Nephron progenitor cell (in vitro differentiated cells): ENCODE measurements around the gene TRABD2B.

Experiments
- DNase-seq: peaks from one replicate; pipeline ENCODE4 v3.0.0; 2021
- H3K27ac Mint-ChIP-seq: 2 replicates; pipeline ENCODE4 v1.8.0; 2021; ENCODE audit warnings: mild to moderate bottlenecking, moderate library complexity, mixed read lengths
- H3K27me3 Mint-ChIP-seq: 2 replicates; pipeline ENCODE4 v1.8.0; 2021; ENCODE audit warnings: mild to moderate bottlenecking, low read depth, mixed read lengths; ENCODE audit not compliant: poor library complexity
- H3K36me3 Mint-ChIP-seq: 2 replicates; pipeline ENCODE4 v1.8.0; 2021; ENCODE audit warnings: low read depth, mixed read lengths
- H3K4me1 Mint-ChIP-seq: 2 replicates; pipeline ENCODE4 v1.8.0; 2021; ENCODE audit warnings: mixed read lengths
- H3K4me3 Mint-ChIP-seq: 2 replicates; pipeline ENCODE4 v1.8.0; 2021; ENCODE audit warnings: mild to moderate bottlenecking, moderate library complexity, mixed read lengths
- H3K9me3 Mint-ChIP-seq: 2 replicates; pipeline ENCODE4 v1.8.0; 2021; ENCODE audit warnings: mild to moderate bottlenecking, moderate library complexity, mixed read lengths
- CTCF ChIP-seq: fragments of 200-600 bp; sonication (generic); IDR thresholded peaks from 2 replicates; pipeline ENCODE4 v1.5.0; 2021; ENCODE audit warnings: antibody characterized with exemption

TRABD2B gene

GRCh38 chr1:48005253-48006117 is 8.3 kb upstream of the TRABD2B start:
- Mint-ChIP-seq H3K4me3 (no peak overlapping the region), H3K4me1 (peaks cover 26% of the 10 kb centered on the region), H3K27me3 (peaks cover 11% of the 10 kb centered on the region), H3K9me3 (no peaks in the 10 kb centered on the region), H3K36me3 (no peaks in the 10 kb centered on the region), H3K27ac (no peak overlapping the region)
- no peak for TF ChIP-seq CTCF
- no peak for DNase-seq

- H3K4me3 Mint-ChIP-seq: no peak overlapping the region
- peak overlapping the region; percentile 70 for H3K27ac Mint-ChIP-seq
- H3K36me3 Mint-ChIP-seq: no peaks in the 10 kb centered on the region
- H3K9me3 Mint-ChIP-seq: no peaks in the 10 kb centered on the region
- H3K4me1 Mint-ChIP-seq: peaks cover 36% of the 10 kb centered on the region
- no peak for TF ChIP-seq CTCF
- H3K27me3 Mint-ChIP-seq: peaks cover 22% of the 10 kb centered on the region
- DNase-seq: peak; percentile 50
These were observed 6.8 kb upstream of the TRABD2B start for GRCh38 chr1:48003741-48004531.

- DNase-seq: no peak
- H3K27me3 Mint-ChIP-seq: peaks cover 34% of the 10 kb centered on the region
- H3K4me1 Mint-ChIP-seq: peaks cover 49% of the 10 kb centered on the region
- no peak overlapping the region for H3K27ac Mint-ChIP-seq
- H3K36me3 Mint-ChIP-seq: no peaks in the 10 kb centered on the region
- H3K9me3 Mint-ChIP-seq: no peaks in the 10 kb centered on the region
- H3K4me3 Mint-ChIP-seq: peak overlapping the region; percentile 1
- no peak for TF ChIP-seq CTCF
These were observed 5.0 kb upstream of the TRABD2B start for GRCh38 chr1:48002142-48002541.

- peaks cover 49% of the 10 kb centered on the region for H3K4me1 Mint-ChIP-seq
- H3K27me3 Mint-ChIP-seq: peaks cover 32% of the 10 kb centered on the region
- H3K36me3 Mint-ChIP-seq: no peaks in the 10 kb centered on the region
- H3K4me3 Mint-ChIP-seq: peak overlapping the region; percentile 1
- no peak for DNase-seq
- no peak overlapping the region for H3K27ac Mint-ChIP-seq
- no peak for TF ChIP-seq CTCF
- H3K9me3 Mint-ChIP-seq: no peaks in the 10 kb centered on the region
These were observed 4.5 kb upstream of the TRABD2B start for GRCh38 chr1:48001696-48002095.

GRCh38 chr1:48000883-48001282 is 3.7 kb upstream of the TRABD2B start:
- H3K9me3 Mint-ChIP-seq: no peaks in the 10 kb centered on the region
- TF ChIP-seq CTCF: no peak
- peak; percentile 37 for DNase-seq
- H3K36me3 Mint-ChIP-seq: no peaks in the 10 kb centered on the region
- H3K27ac Mint-ChIP-seq: no peak overlapping the region
- H3K4me1 Mint-ChIP-seq: peaks cover 55% of the 10 kb centered on the region
- H3K4me3 Mint-ChIP-seq: no peak overlapping the region
- peaks cover 36% of the 10 kb centered on the region for H3K27me3 Mint-ChIP-seq
